Osteoblast (primary cell): ENCODE results near the gene LAMP5. TPM values are rescaled to one million over a fixed set of nuclear protein-coding genes. Genes with fewer than 3 reads are reported as not detected.

Experiments
- DNase-seq: peaks from one replicate; pipeline ENCODE4 v3.0.0; 2011; ENCODE audit warnings: low spot score, mixed read lengths; ENCODE audit not compliant: insufficient read length; ENCODE audit errors: missing footprints
- H2AFZ ChIP-seq: 2 replicates; pipeline ENCODE4 v1.6.0; 2011; ENCODE audit warnings: mild to moderate bottlenecking, low read length
- H3K27ac ChIP-seq: 2 replicates; pipeline ENCODE4 v1.5.1; 2011; ENCODE audit warnings: mild to moderate bottlenecking, low read depth, low read length, moderate library complexity
- H3K27me3 ChIP-seq: 2 replicates; pipeline ENCODE4 v1.6.0; 2012; ENCODE audit warnings: mild to moderate bottlenecking, control low read depth, inconsistent platforms, low read length, moderate library complexity; ENCODE audit not compliant: insufficient read depth
- H3K36me3 ChIP-seq: 2 replicates; pipeline ENCODE4 v1.5.1; 2011; ENCODE audit warnings: mild to moderate bottlenecking, low read length, control low read depth, moderate library complexity; ENCODE audit not compliant: insufficient read depth
- H3K4me1 ChIP-seq: 2 replicates; pipeline ENCODE4 v1.5.1; 2011; ENCODE audit warnings: mild to moderate bottlenecking, low read length, control low read depth, moderate library complexity; ENCODE audit not compliant: insufficient read depth
- H3K4me2 ChIP-seq: 2 replicates; pipeline ENCODE4 v1.6.0; 2011; ENCODE audit warnings: mild to moderate bottlenecking, low read length; ENCODE audit not compliant: insufficient read depth
- H3K4me3 ChIP-seq: fragments of 200-600 bp; sonication (generic); 3 replicates; pipeline ENCODE4 v1.5.1; 2012; ENCODE audit warnings: mild to moderate bottlenecking, low read length, inconsistent platforms; ENCODE audit not compliant: insufficient read depth
- H3K79me2 ChIP-seq: 2 replicates; pipeline ENCODE4 v1.6.0; 2012; ENCODE audit warnings: mild to moderate bottlenecking, low read length, control low read depth, inconsistent platforms; ENCODE audit not compliant: insufficient read depth
- H3K9me3 ChIP-seq: 2 replicates; pipeline ENCODE4 v1.5.1; 2011; ENCODE audit warnings: low read depth, low read length, control low read depth
- H4K20me1 ChIP-seq: 2 replicates; pipeline ENCODE4 v1.6.0; 2012; ENCODE audit warnings: mild to moderate bottlenecking, low read length, control low read depth; ENCODE audit not compliant: insufficient read depth
- total RNA-seq: library from RNA; depleted of rRNA; stranded (reverse); fragments of >200 nt; gene quantifications from 2 replicates; pipeline ENCODE4 v1.2.3, GENCODE V29; 2012
- TF ChIP-seq, protein P1 (sequence below): IDR thresholded peaks from 2 replicates; pipeline ENCODE4 v1.5.1; 2011; ENCODE audit warnings: mild to moderate bottlenecking, low read depth, low read length, moderate library complexity; ENCODE audit errors: extremely low read depth

The LAMP5 gene
- total RNA-seq, 1 donor = under 0.01 TPM

DNA sequence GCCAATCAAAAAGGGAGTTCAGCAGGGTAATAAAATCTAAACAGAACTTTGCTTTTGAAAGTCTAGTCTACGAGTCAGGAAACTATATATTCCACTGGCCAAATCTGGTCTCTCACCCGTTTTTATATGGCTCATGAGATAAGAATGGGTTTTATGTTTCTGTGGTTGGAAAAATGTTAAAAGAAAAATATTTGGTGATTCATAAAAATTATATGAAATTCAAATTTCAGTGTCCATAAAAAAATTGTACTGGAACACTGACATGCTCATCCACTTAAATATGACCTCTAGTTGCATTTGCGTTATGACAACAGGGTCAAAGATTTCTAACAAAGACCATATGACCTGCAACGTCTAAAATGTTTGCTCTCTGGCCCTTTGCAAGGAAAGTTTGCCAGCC is 22.3 kb upstream of the LAMP5 start:
- peak overlapping the region; percentile 83 for H3K27ac ChIP-seq

GRCh38 chr20:9493803-9494202 is 20.6 kb upstream of the LAMP5 start:
- Histone ChIP-seq H4K20me1 (no peaks in the 10 kb centered on the region), H3K4me1 (peaks cover 39% of the 10 kb centered on the region), H2AFZ (no peak overlapping the region), H3K36me3 (no peaks in the 10 kb centered on the region), H3K27ac (no peak overlapping the region), H3K27me3 (no peaks in the 10 kb centered on the region), H3K9me3 (no peaks in the 10 kb centered on the region), H3K4me2 (no peak overlapping the region), H3K79me2 (no peaks in the 10 kb centered on the region), H3K4me3 (no peak overlapping the region)
- DNase-seq = no peak
- TF ChIP-seq, protein P1, sequence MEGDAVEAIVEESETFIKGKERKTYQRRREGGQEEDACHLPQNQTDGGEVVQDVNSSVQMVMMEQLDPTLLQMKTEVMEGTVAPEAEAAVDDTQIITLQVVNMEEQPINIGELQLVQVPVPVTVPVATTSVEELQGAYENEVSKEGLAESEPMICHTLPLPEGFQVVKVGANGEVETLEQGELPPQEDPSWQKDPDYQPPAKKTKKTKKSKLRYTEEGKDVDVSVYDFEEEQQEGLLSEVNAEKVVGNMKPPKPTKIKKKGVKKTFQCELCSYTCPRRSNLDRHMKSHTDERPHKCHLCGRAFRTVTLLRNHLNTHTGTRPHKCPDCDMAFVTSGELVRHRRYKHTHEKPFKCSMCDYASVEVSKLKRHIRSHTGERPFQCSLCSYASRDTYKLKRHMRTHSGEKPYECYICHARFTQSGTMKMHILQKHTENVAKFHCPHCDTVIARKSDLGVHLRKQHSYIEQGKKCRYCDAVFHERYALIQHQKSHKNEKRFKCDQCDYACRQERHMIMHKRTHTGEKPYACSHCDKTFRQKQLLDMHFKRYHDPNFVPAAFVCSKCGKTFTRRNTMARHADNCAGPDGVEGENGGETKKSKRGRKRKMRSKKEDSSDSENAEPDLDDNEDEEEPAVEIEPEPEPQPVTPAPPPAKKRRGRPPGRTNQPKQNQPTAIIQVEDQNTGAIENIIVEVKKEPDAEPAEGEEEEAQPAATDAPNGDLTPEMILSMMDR = no peak

More for the DNA sequence above, 22.3 kb upstream of the LAMP5 start:
- TF ChIP-seq, protein P1 = no peak
- no peaks in the 10 kb centered on the region for H3K79me2 ChIP-seq
- H4K20me1 ChIP-seq = no peaks in the 10 kb centered on the region
- peaks cover 39% of the 10 kb centered on the region for H3K4me1 ChIP-seq
- H3K4me2 ChIP-seq = peak overlapping the region; percentile 60
- no peaks in the 10 kb centered on the region for H3K27me3 ChIP-seq
- H2AFZ ChIP-seq = no peak overlapping the region
- no peak for DNase-seq
- no peaks in the 10 kb centered on the region for H3K9me3 ChIP-seq
- H3K4me3 ChIP-seq = peak overlapping the region; percentile 33
- no peaks in the 10 kb centered on the region for H3K36me3 ChIP-seq

DNA sequence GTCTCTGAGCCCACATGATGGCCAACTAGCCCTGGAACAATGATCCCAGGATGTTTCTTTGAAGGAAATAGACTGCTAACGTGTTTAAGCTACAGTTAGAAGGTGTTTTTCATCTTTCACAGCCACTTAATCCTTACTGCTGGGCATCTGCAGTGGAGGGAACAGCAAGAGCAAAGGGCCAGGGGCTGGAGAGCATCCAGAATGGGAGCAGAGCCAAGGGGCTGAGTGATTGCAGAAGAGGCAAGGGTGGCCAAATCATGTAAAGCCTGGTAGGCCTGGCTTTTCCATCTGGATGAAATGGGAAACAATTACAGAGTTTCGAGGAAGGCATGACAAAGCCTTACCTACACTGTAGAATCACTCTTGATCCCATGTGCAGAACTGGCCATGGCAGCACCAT is 18.7 kb upstream of the LAMP5 start:
- DNase-seq = no peak
- TF ChIP-seq, protein P1 = no peak
- Histone ChIP-seq H4K20me1 (no peaks in the 10 kb centered on the region), H3K4me2 (no peak overlapping the region), H3K27me3 (no peaks in the 10 kb centered on the region), H3K27ac (no peak overlapping the region), H3K9me3 (no peaks in the 10 kb centered on the region), H2AFZ (no peak overlapping the region), H3K4me1 (peaks cover 46% of the 10 kb centered on the region), H3K36me3 (no peaks in the 10 kb centered on the region), H3K4me3 (no peak overlapping the region), H3K79me2 (no peaks in the 10 kb centered on the region)

- TF ChIP-seq, protein P1 = no peak
- H3K9me3 ChIP-seq = no peaks in the 10 kb centered on the region
- no peaks in the 10 kb centered on the region for H4K20me1 ChIP-seq
- no peaks in the 10 kb centered on the region for H3K27me3 ChIP-seq
- H3K27ac ChIP-seq = no peak overlapping the region
- H2AFZ ChIP-seq = no peak overlapping the region
- H3K79me2 ChIP-seq = no peaks in the 10 kb centered on the region
- DNase-seq = no peak
- no peaks in the 10 kb centered on the region for H3K36me3 ChIP-seq
- peaks cover 43% of the 10 kb centered on the region for H3K4me1 ChIP-seq
- no peak overlapping the region for H3K4me3 ChIP-seq
- H3K4me2 ChIP-seq = no peak overlapping the region
These were observed 18.2 kb upstream of the LAMP5 start for GRCh38 chr20:9496155-9496554.
